Lung (tissue), 12 donors: ENCODE data around the gene SMTNL2. TPM values are rescaled to one million over a fixed set of nuclear protein-coding genes. Genes with fewer than 3 reads are reported as not detected.
"Not testable (repeated sequence)": the region's sequence is repeated elsewhere in the genome, so short reads cannot be mapped to it uniquely, and the experiment has no call there.

Experiments used
- ATAC-seq: fragments of 200-7000 bp; cut with Tn5 transposase; one replicate; pipeline ENCODE4 v1.9.1; 2020; ENCODE audit warnings: moderate number of reproducible peaks; ENCODE audit not compliant: insufficient read depth, low FRiP score
- DNase-seq, 3 donors: peaks; one replicate each; pipeline ENCODE4 v3.0.0-alpha.2; 2013 to 2017
- H3K27ac ChIP-seq, 2 donors: one replicate each; pipeline ENCODE4 v1.5.1; 2013; ENCODE audit warnings: mild to moderate bottlenecking in 2 of 2, moderate library complexity in 2 of 2, control low read depth in 1 of 2, inconsistent platforms in 1 of 2, low read depth in 1 of 2, low read length in 1 of 2
- H3K27me3 ChIP-seq, 3 donors: one replicate each; pipeline ENCODE4 v1.5.1; 2013; ENCODE audit warnings: low read length in 2 of 3; ENCODE audit not compliant: control insufficient read depth in 3 of 3, insufficient read depth in 3 of 3
- H3K36me3 ChIP-seq, 4 donors: one replicate each; pipeline ENCODE4 v1.5.1; 2013; ENCODE audit warnings: low read length in 4 of 4, mild to moderate bottlenecking in 1 of 4, moderate library complexity in 1 of 4; ENCODE audit not compliant: control insufficient read depth in 4 of 4, insufficient read depth in 4 of 4
- H3K4me1 ChIP-seq, 5 donors: one replicate each; pipeline ENCODE4 v1.5.1; 2013; ENCODE audit warnings: low read length in 5 of 5, mild to moderate bottlenecking in 2 of 5, moderate library complexity in 1 of 5; ENCODE audit not compliant: control insufficient read depth in 5 of 5, insufficient read depth in 5 of 5
- H3K4me3 ChIP-seq: one replicate; pipeline ENCODE4 v1.5.1; 2013; ENCODE audit warnings: mild to moderate bottlenecking, control low read depth, moderate library complexity
- H3K9ac ChIP-seq, 2 donors: one replicate each; pipeline ENCODE4 v1.5.1; 2013; ENCODE audit warnings: low read length in 2 of 2, control low read depth in 1 of 2; ENCODE audit not compliant: insufficient read depth in 1 of 2
- H3K9me3 ChIP-seq, 4 donors: one replicate each; pipeline ENCODE4 v1.5.1; 2013; ENCODE audit warnings: low read length in 3 of 4, mild to moderate bottlenecking in 1 of 4, moderate library complexity in 1 of 4; ENCODE audit not compliant: control insufficient read depth in 4 of 4, insufficient read depth in 3 of 4
- WGBS, 2 donors: extraction: QIAGEN DNeasy Blood & Tissue Kit; methylation state at CpG; one replicate each; pipeline ENCODE4 v1.1.7; 2013; 5-methylcytosine and 5-hydroxymethylcytosine counted together
- polyA plus RNA-seq, 2 donors: library from polyadenylated mRNA; stranded (reverse); fragments of 200-250 nt; gene quantifications; one replicate each; pipeline ENCODE4 v1.2.1, GENCODE V29; 2013
- total RNA-seq, 2 donors: library from RNA; depleted of rRNA in 1 of 2; stranded (reverse); fragments of >200 nt in 1 of 2; gene quantifications; one replicate each; pipeline ENCODE4 v1.2.1, GENCODE V29; 2014 to 2021
- TF ChIP-seq, protein P1 (sequence below): IDR thresholded peaks from 2 replicates; pipeline ENCODE4 v1.5.1; 2012; ENCODE audit warnings: mild to moderate bottlenecking; ENCODE audit errors: control extremely low read depth, extremely low read depth
- donor health status: control.
- donor health status: control.
- donor health status: Bipolar disorder and iron deficiency.
- donor health status: healthy.
- donor health status: DM: yes; HTN: yes; CAD: no.

Gene SMTNL2
- total and polyA plus RNA-seq, 4 donors: 1.5 to 18.1 (median 6.9) TPM

DNA sequence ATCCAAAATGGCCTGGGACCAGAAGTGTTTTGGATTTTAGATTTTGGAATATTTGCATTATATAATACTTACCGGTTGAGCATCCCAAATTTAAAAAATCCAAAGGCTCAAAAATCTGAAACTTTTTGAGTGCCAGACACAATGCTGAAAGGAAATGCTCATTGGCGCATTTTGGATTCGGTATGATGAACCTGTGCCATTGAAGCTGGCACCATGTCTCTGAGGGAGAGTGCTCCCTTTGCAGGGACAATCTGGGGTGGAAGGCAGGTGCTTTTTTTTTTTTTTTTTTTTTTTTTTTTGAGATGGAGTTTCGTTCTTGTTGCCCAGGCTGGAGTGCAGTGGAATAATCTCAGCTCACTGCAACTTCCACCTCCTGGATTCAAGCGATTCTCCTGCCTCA lies 17.7 kb downstream of the SMTNL2 start:
- no peak for ATAC-seq
- Histone ChIP-seq H3K27ac (no peak overlapping the region), H3K36me3 (peaks cover 0 to 5% (median 0%) of the 10 kb centered on the region in 4 donors), H3K4me1 (peaks cover 4 to 61% (median 27%) of the 10 kb centered on the region in 5 donors), H3K9ac (no peak overlapping the region), H3K4me3 (no peak overlapping the region), H3K9me3 (no peaks in the 10 kb centered on the region), H3K27me3 (no peaks in the 10 kb centered on the region)
- TF ChIP-seq, protein P1, sequence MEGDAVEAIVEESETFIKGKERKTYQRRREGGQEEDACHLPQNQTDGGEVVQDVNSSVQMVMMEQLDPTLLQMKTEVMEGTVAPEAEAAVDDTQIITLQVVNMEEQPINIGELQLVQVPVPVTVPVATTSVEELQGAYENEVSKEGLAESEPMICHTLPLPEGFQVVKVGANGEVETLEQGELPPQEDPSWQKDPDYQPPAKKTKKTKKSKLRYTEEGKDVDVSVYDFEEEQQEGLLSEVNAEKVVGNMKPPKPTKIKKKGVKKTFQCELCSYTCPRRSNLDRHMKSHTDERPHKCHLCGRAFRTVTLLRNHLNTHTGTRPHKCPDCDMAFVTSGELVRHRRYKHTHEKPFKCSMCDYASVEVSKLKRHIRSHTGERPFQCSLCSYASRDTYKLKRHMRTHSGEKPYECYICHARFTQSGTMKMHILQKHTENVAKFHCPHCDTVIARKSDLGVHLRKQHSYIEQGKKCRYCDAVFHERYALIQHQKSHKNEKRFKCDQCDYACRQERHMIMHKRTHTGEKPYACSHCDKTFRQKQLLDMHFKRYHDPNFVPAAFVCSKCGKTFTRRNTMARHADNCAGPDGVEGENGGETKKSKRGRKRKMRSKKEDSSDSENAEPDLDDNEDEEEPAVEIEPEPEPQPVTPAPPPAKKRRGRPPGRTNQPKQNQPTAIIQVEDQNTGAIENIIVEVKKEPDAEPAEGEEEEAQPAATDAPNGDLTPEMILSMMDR: no peak
- DNase-seq: no peak
- 83 to 91% methylated on average over 5 of the region's 5 CpGs for WGBS, 2 donors

DNA sequence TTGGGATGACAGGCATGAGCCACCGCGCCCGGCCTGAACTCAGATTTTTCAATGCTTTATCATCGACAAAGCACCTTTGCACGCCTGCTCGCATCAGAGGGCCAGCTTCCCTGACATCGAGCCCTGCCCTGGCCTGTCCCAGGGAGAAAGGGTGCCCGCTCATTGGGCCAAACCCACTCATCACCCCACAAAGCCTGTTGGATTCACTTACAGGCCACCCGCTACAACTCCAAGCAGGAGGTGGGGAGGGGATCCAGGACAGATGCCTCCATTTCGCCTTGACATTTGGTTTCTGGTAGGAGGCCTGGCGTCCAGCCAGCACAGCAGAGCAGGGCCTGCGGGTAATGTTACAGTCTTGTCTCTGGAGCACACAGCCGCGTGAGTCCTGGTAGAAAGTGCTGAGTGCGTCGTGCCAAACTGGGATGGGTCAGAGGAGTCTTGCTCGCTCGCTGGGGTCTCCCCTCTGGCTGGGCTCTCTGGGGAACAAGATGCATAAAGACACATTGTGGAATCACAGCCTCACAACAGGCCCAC lies 19.8 kb downstream of the SMTNL2 start:
- H3K9me3 ChIP-seq: no peaks in the 10 kb centered on the region
- H3K4me3 ChIP-seq: no peak overlapping the region
- H3K27me3 ChIP-seq: no peaks in the 10 kb centered on the region
- ATAC-seq: no peak
- H3K9ac ChIP-seq: no peak overlapping the region
- no peaks in the 10 kb centered on the region for H3K36me3 ChIP-seq
- H3K27ac ChIP-seq: no peak overlapping the region
- peak; percentile 92 to 95 (median 94) for DNase-seq
- TF ChIP-seq, protein P1: no peak
- 74 to 89% methylated on average over 18 of the region's 18 CpGs for WGBS, 2 donors
- peaks cover 7 to 61% (median 37%) of the 10 kb centered on the region in 5 donors for H3K4me1 ChIP-seq

DNA sequence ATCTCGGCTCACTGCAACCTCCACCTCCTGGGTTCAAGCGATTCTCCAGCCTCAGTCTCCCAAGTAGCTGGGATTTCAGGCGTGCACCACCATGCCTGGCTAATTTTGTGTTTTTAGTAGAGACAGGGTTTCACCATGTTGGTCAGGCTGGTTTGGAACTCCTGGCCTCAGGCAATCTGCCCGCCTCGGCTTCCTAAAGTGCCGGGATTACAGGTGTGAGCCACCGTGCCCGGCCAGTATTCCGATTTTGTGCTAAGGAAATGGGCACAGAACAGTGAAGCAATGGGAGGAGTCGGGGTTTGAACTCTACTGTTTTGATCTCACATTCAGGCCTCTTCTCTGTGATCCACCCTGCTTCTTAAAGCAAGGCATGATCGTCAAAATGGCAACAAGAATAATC lies 20.4 kb downstream of the SMTNL2 start:
- H3K4me3 ChIP-seq, H3K36me3 ChIP-seq, H3K27ac ChIP-seq, DNase-seq, H3K9ac ChIP-seq, H3K27me3 ChIP-seq, ATAC-seq, H3K9me3 ChIP-seq: not testable (repeated sequence)
- 89 to 93% methylated on average over 11 of the region's 11 CpGs for WGBS, 2 donors
- peaks cover 3 to 57% (median 38%) of the 10 kb centered on the region in 5 donors for H3K4me1 ChIP-seq

DNA sequence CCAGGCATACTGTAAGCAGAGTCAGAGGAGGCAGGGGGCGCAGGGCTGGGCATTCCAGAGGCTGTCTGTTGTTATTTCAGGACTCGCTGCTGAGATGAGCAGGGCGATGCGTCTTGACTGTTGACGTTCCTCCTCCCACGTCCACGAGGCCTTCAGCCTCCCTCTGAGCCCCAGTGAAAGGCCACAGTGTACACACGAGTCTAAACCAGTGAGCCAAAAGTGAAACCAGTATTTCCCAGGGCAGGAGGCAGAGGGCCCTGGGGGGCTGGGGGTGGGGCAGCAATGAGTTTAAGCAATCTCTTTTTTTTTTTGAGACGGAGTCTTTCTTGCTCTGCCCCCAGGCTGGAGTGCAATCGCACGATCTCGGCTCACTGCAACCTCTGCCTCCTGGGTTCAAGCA lies 21.5 kb downstream of the SMTNL2 start:
- DNase-seq (peak in 1 of 3 donors; percentile 28), ATAC-seq (peak; percentile 55)
- H3K36me3 ChIP-seq: no peaks in the 10 kb centered on the region
- WGBS, 2 donors: 52 to 58% methylated on average over 12 of the region's 12 CpGs
- H3K27me3 ChIP-seq: no peaks in the 10 kb centered on the region
- H3K4me3 ChIP-seq: no peak overlapping the region
- H3K27ac ChIP-seq: peak overlapping the region in 1 of 2 donors; percentile 20
- H3K9me3 ChIP-seq: no peaks in the 10 kb centered on the region
- no peak overlapping the region for H3K9ac ChIP-seq
- TF ChIP-seq, protein P1: no peak
- H3K4me1 ChIP-seq: peaks cover 0 to 50% (median 35%) of the 10 kb centered on the region in 5 donors
